ENCODE results near the gene MON1B. TPM values are rescaled to one million over a fixed set of nuclear protein-coding genes. Genes with fewer than 3 reads are reported as not detected.

Gene MON1B
- 24.7 and 25.3 TPM in 2 replicates for total RNA-seq

GRCh38 chr16:77190478-77191258 is at the start of gene MON1B:
Gene MON1B (plus strand): TSS chr16:77191190. CDS start chr16:77191486, 296 bp downstream.

GRCh38 chr16:77199211-77199610 is 8.2 kb downstream of the MON1B start, which contains the start of gene SYCE1L:
Gene SYCE1L (plus strand): TSS chr16:77199408. CDS start chr16:77199452, 44 bp downstream.

Other genes starting within 250 kb of the MON1B start
- 0.32 TPM in 1 of 2 replicates, not detected in the other for gene SYCE1L, start 8.2 kb downstream of the MON1B start, total RNA-seq
- gene ADAMTS18, start 243.8 kb downstream of the MON1B start, total RNA-seq: 4.4 TPM in 1 of 2 replicates, not detected in the other

Data from hair follicle dermal papilla cell (primary cell).